IgD-negative memory B cell (primary cell): ENCODE results near the gene TCF4. TPM values are rescaled to one million over a fixed set of nuclear protein-coding genes. Genes with fewer than 3 reads are reported as not detected.

Experiments used
- H3K27ac Mint-ChIP-seq, 3 donors: one replicate each; pipeline ENCODE4 v1.8.0; 2020 to 2022; ENCODE audit warnings: mild to moderate bottlenecking in 3 of 3, mixed read lengths in 3 of 3, moderate library complexity in 1 of 3
- H3K27me3 Mint-ChIP-seq: one replicate; pipeline ENCODE4 v1.8.0; 2021; ENCODE audit warnings: mixed read lengths
- H3K36me3 Mint-ChIP-seq: one replicate; pipeline ENCODE4 v1.8.0; 2020; ENCODE audit warnings: mild to moderate bottlenecking, mixed read lengths
- H3K4me1 Mint-ChIP-seq, 3 donors: one replicate each; pipeline ENCODE4 v1.8.0; 2020 to 2022; ENCODE audit warnings: mixed read lengths in 3 of 3, mild to moderate bottlenecking in 1 of 3
- H3K4me3 Mint-ChIP-seq, 4 donors: one replicate each; pipeline ENCODE4 v1.8.0; 2020 to 2022; ENCODE audit warnings: mild to moderate bottlenecking in 4 of 4, mixed read lengths in 4 of 4, moderate library complexity in 3 of 4
- H3K9me3 Mint-ChIP-seq, 3 donors: one replicate each; pipeline ENCODE4 v1.8.0; 2020 to 2021; ENCODE audit warnings: mixed read lengths in 3 of 3, mild to moderate bottlenecking in 1 of 3
- polyA plus RNA-seq: library from polyadenylated mRNA; unstranded; fragments of 300-500 nt; fragmentation: Illumina TruSeq; gene quantifications from one replicate; pipeline ENCODE4 v1.2.3, GENCODE V29; 2021

Gene TCF4
- polyA plus RNA-seq, 1 donor from 2014 or later: 256 TPM

DNA sequence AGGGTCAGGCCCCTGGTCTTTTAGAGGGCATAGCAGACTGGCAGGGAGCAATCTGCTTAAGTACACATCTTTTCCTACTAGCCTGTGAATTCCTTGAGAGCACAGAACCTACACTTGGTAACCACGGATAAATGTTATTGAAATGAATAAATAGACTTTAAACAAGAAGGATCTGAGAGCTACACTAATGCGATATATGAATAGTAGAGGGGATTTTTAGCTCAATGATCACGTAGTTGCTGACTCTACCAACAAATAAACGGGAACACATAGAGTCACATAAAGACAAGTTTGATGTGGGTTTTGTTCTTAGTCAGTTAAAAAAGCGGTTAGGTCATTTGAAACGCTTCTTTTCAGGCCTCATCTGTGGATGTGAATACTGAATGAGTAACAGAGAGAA lies 338.4 kb downstream of the TCF4 start:
- H3K36me3 Mint-ChIP-seq: peaks cover 16% of the 10 kb centered on the region
- peaks cover 49 to 77% (median 72%) of the 10 kb centered on the region in 3 donors for H3K4me1 Mint-ChIP-seq
- H3K27ac Mint-ChIP-seq: peak overlapping the region; percentile 22 to 98 (median 89)
- peaks cover 0 to 4% (median 0%) of the 10 kb centered on the region in 3 donors for H3K9me3 Mint-ChIP-seq
- H3K27me3 Mint-ChIP-seq: no peaks in the 10 kb centered on the region
- peak overlapping the region in 2 of 4 donors; percentile 5 to 61 for H3K4me3 Mint-ChIP-seq

DNA sequence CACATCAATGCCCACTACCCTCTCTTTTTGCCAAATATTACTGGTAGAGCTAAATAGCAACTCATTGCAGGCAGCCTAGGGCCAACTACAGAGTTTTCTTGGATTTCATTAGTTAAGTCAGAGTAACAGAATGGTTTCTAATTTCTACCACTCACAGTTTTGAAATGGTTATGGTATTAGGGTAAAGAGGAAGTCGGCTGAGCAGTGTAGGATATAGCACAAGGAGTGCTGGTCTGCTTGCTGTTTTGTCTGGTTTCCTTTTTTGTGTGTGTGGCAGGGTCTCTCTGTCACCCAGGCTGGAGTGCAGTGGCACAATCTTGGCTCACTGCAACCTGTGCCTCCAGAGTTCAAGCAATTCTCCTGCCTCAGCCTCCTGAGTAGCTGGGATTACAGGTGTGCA lies 339.5 kb downstream of the TCF4 start:
- peaks cover 50 to 83% (median 74%) of the 10 kb centered on the region in 3 donors for H3K4me1 Mint-ChIP-seq
- H3K9me3 Mint-ChIP-seq: no peaks in the 10 kb centered on the region
- H3K27me3 Mint-ChIP-seq: no peaks in the 10 kb centered on the region
- H3K4me3 Mint-ChIP-seq: peak overlapping the region in 3 of 4 donors; percentile 12 to 67 (median 42)
- H3K27ac Mint-ChIP-seq: peak overlapping the region; percentile 22 to 98 (median 89)
- H3K36me3 Mint-ChIP-seq: peaks cover 6% of the 10 kb centered on the region

DNA sequence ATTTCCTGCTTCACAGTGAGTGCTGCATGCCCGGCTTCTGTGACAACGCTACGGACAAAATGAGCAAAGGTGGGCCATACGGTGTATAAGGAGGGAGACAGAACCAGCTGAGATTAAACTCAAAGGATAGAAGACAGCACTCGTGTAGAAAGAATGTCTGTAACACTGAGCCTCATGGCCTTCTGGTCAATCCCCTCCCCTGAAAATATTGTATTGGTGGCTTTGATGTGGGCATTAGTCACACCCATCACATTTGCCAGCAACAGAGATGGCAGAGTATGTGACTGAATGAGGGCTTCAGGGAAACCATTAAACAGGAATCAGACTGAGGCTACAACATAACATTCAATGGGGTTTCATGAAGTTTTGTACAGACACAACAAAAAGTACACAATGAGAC lies 341.0 kb downstream of the TCF4 start:
- Mint-ChIP-seq H3K9me3 (no peaks in the 10 kb centered on the region), H3K4me1 (peaks cover 44 to 74% (median 72%) of the 10 kb centered on the region in 3 donors), H3K4me3 (no peak overlapping the region), H3K27me3 (no peaks in the 10 kb centered on the region), H3K27ac (peak overlapping the region in 2 of 3 donors; percentile 71 to 98), H3K36me3 (peaks cover 7% of the 10 kb centered on the region)

DNA sequence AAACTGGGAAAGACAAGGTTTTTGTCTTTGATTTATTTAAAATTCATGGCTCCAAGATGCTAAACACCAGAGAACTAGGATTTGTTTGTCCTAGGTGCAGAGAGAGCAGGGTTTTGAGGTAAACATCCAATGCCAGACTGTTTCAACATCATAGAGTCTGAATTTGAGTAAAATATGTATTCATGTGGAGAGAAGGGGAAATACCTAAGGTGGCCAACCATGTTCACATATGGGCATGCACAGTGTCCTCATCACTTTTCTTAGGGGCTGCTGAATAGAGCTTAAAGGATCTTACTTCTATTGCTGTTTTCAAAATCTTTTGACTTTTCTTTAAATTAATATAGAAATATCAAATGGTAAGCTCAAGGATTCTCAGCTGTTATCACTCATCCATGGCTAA lies 341.7 kb downstream of the TCF4 start:
- no peaks in the 10 kb centered on the region for H3K9me3 Mint-ChIP-seq

DNA sequence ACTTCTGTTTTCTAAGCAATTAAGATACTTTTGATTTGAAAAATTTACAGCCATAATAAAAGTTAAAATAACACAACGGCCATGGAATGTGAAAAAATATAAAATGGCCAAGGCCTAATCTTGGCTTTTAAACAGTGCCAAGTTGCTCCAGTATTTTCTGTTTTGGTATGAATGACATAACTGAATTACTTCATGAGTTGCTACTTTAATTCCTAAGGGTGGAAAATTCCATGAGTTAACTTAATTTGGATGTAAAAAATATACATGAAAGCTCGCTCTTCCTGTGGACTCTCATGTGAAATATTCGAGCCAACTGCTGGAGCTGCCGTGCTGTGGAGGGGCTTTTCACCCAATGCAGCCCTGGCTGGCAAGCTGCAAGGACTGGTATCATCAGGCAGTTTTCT lies 342.8 kb downstream of the TCF4 start:
- Mint-ChIP-seq H3K9me3 (no peaks in the 10 kb centered on the region), H3K36me3 (peaks cover 11% of the 10 kb centered on the region), H3K27me3 (no peaks in the 10 kb centered on the region), H3K4me3 (no peak overlapping the region), H3K4me1 (peaks cover 42 to 73% (median 71%) of the 10 kb centered on the region in 3 donors), H3K27ac (peak overlapping the region in 2 of 3 donors; percentile 33 to 73)

More for the DNA sequence above, 341.7 kb downstream of the TCF4 start:
- H3K4me3 Mint-ChIP-seq: no peak overlapping the region
- H3K36me3 Mint-ChIP-seq: peaks cover 11% of the 10 kb centered on the region
- peak overlapping the region in 2 of 3 donors; percentile 44 to 77 for H3K27ac Mint-ChIP-seq
- peaks cover 42 to 73% (median 72%) of the 10 kb centered on the region in 3 donors for H3K4me1 Mint-ChIP-seq
- no peaks in the 10 kb centered on the region for H3K27me3 Mint-ChIP-seq

DNA sequence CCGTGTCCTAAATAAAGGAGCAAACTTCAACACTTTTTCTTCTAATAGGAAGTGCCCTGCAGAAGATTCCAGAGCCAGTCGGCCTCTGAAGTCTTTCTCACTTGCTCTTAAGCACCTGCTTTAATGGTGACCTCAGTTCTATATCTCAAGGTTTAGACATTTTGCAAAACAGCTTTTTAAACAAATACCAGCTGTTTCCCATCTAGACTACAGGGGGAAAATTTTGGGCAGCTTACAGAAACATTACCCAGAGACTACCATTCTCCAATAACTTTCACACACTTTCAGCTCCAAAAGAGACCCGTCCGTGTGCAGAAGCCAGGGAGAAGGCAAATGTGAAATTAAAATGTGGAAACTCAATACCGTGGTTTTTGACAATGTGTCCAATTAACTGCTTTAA lies 343.4 kb downstream of the TCF4 start:
- peak overlapping the region in 2 of 3 donors; percentile 33 to 73 for H3K27ac Mint-ChIP-seq
- peaks cover 39 to 67% (median 66%) of the 10 kb centered on the region in 3 donors for H3K4me1 Mint-ChIP-seq
- peaks cover 11% of the 10 kb centered on the region for H3K36me3 Mint-ChIP-seq
- no peak overlapping the region for H3K4me3 Mint-ChIP-seq
- no peaks in the 10 kb centered on the region for H3K9me3 Mint-ChIP-seq
- H3K27me3 Mint-ChIP-seq: no peaks in the 10 kb centered on the region

DNA sequence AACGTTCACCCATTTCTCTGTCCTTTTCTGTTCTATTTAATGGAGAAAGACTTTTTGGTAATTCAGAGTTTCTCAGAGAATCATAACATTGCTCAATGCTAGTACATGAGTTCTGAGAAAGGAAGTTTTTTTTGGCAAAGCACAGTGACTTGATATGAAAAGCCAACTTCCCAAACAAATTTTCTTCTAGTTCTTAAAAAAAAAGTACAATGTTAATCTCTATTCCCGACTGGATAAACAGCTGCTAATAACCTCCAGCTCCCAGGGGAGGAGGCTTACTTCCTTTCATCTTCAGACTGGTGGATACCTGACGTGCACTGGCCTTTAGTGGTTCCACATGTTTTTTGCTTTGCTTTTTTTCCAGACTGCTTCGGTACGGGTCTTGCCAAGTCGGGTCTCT lies 344.1 kb downstream of the TCF4 start:
- Mint-ChIP-seq H3K36me3 (peaks cover 11% of the 10 kb centered on the region), H3K4me3 (no peak overlapping the region), H3K9me3 (no peaks in the 10 kb centered on the region), H3K4me1 (peaks cover 34 to 61% (median 59%) of the 10 kb centered on the region in 3 donors), H3K27ac (peak overlapping the region in 2 of 3 donors; percentile 69 to 73), H3K27me3 (no peaks in the 10 kb centered on the region)

DNA sequence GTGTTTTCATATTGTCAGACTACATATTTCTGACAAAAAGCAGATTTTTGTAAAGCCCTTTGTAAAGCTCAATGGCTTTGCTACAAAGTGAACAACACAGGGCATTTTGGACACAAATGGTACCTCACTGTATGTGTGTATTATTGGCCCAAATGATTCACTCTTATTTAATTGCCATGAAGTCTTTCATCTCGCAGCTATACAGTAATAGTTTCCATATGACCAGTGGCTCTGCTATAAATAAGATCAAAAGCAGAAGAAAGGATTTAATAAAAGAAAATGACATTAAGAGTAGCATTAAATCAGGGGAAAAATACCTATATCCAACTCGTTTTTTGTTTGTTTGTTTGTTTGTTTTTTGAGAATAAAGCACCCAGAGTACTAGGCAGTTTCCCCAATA lies 344.7 kb downstream of the TCF4 start:
- H3K27ac Mint-ChIP-seq: peak overlapping the region; percentile 3 to 83 (median 73)
- peaks cover 32 to 60% (median 59%) of the 10 kb centered on the region in 3 donors for H3K4me1 Mint-ChIP-seq
- H3K36me3 Mint-ChIP-seq: peaks cover 11% of the 10 kb centered on the region
- H3K27me3 Mint-ChIP-seq: no peaks in the 10 kb centered on the region
- H3K9me3 Mint-ChIP-seq: no peaks in the 10 kb centered on the region
- no peak overlapping the region for H3K4me3 Mint-ChIP-seq

DNA sequence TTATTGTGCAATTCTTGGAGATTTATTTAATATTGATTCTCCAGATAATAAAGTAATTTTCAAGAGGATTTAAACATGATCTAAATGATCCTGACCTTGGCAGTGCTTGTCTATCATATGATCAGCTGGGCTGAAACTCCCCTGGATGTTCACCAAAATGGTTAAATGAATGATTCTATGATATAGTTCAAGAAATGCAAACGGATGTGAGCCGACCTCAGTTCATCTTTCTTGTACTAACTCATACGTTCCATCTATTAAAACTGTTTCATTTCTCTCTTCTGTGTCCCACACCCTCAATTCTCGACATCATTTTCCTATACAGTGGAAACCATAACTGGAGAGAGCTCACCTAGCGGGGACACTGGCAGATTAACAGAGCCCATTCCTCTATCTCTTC lies 347.0 kb downstream of the TCF4 start:
- Mint-ChIP-seq H3K36me3 (peaks cover 6% of the 10 kb centered on the region), H3K4me3 (no peak overlapping the region), H3K9me3 (no peaks in the 10 kb centered on the region), H3K27ac (peak overlapping the region; percentile 49 to 88 (median 84)), H3K4me1 (peaks cover 28 to 57% (median 53%) of the 10 kb centered on the region in 3 donors), H3K27me3 (no peaks in the 10 kb centered on the region)

DNA sequence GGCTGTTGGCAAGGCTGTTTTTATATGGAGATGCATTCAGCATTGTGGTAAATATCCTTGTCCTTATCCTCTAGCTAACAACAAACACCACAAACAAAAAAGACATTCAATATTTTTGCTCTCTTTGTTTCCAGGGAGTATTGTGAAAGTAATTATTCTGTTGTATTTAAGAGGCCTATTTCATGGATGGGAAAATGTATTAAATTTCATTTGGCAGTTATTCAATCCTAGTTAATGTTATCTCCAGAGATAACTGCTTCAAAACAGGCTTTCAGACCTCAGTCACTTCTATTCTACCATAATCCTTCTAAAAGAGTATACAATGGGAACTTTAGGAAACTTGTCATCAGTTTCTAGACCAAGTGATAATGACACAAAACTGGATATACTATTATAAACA lies 348.3 kb downstream of the TCF4 start:
- Mint-ChIP-seq H3K9me3 (no peaks in the 10 kb centered on the region), H3K36me3 (peaks cover 6% of the 10 kb centered on the region), H3K4me1 (peaks cover 37 to 56% (median 52%) of the 10 kb centered on the region in 3 donors), H3K4me3 (no peak overlapping the region), H3K27ac (peak overlapping the region in 2 of 3 donors; percentile 48 to 88), H3K27me3 (no peaks in the 10 kb centered on the region)

DNA sequence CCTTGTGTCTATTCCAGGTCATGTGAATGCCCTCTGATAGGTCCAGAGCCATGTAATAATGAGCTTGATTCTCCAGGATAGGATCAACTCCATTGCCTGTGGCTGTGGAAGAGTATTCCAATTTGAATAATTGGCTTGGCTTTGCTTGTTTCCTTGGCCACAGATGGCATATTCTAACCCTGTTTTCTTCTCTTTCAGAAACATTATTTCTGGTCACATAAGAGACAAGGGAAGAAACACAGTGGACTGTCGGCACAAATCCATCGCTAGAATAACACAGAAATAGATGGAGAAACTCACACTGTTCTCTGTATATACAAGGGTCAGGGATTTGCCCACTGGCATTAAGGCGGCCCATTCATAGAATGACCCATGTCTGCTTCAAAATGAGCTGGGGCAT lies 350.3 kb downstream of the TCF4 start:
- Mint-ChIP-seq H3K9me3 (no peaks in the 10 kb centered on the region), H3K27ac (peak overlapping the region in 1 of 3 donors; percentile 2), H3K4me3 (no peak overlapping the region), H3K27me3 (no peaks in the 10 kb centered on the region), H3K4me1 (peaks cover 35 to 50% (median 44%) of the 10 kb centered on the region in 3 donors), H3K36me3 (peaks cover 6% of the 10 kb centered on the region)

DNA sequence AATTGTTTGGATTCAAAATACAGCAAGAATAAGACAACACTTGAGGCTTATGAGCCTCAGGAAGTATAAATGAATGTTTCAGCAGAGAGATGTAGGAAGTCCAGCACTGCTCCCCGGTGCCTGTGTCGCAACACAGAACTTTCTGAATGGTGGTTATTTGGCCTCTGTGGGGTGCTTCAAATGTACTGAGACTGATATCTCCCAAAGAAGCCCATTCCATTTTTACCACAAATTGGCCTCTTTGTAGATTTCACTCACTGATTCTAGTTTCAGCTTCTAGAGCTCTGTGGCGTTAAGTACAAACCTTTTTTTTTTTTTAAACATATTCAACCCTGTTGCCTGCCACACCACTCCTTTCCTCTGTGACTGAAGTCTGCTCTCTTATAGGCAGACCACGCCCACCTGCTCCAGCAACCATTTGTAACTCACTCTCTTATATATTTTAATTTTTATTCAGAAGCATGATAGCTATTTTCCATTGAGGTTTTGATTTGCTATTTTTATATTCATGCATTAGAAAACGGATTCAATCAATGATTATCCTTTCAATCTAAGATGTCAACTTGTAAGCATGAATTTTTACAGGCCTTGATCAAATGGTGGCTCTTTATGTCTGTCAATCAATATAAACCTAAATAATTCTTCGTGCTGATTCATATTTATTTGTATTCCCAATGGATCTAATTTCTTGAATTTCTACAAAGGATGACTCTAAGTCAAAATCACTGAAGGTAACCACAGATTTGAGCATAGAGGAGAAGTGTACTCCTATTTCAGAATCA lies 351.7 kb downstream of the TCF4 start:
- peak overlapping the region; percentile 31 to 76 (median 54) for H3K27ac Mint-ChIP-seq
- H3K4me3 Mint-ChIP-seq: peak overlapping the region in 1 of 4 donors; percentile 27
- no peaks in the 10 kb centered on the region for H3K9me3 Mint-ChIP-seq
- H3K36me3 Mint-ChIP-seq: peaks cover 1% of the 10 kb centered on the region
- H3K27me3 Mint-ChIP-seq: no peaks in the 10 kb centered on the region
- peaks cover 27 to 41% (median 40%) of the 10 kb centered on the region in 3 donors for H3K4me1 Mint-ChIP-seq

DNA sequence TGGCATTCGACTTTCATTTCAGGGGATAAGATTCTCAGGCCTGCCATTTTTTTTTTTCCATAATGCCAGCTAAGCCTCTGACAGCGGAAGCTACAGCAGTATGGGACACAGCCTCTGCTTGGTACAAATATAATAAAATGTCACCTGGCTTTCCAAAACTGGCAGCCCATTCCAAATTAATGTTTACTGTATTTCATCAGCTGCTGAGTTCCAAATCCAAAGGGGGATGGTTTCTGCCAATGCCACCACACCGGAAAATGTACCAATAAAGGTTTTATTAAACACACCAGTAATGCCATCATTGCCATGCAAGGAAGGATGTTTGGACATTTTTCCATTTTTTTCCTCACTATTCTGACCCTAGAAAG lies 352.9 kb downstream of the TCF4 start:
- no peak overlapping the region for H3K4me3 Mint-ChIP-seq

DNA sequence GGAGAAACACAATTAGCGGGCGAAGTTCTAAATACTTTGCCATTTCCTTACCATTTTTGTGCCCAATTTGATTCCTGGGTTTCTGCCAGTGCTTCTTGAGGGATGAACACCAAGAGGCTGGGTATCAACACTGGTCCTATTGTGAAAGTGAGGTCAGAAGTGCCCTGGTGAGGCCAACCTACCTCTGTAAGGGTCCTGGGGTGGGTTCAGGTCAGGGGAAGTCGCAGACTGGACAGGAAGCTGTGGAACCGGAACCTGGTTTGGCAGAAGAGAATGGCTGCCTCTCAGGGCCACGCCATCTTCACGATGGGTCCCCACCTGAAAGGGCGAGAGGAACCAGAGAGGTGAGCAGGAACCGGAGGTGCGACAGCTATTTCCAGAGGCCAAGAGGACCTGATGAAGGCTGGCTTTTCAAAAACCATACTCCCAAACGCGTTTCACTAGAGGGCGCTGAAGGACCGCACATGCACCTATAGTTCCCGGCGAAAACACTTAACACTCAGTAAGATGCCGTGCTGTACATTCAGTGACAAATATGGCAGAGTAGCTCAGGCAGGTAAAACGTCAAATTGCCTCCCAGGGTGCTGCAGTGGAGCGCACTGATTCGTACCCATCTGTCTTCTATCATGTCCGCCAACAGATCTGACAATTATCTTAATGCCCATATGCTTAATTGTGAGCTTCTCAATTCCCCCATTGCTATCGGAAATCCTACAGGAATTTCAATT lies 353.5 kb downstream of the TCF4 start:
- H3K4me1 Mint-ChIP-seq: peaks cover 18 to 31% (median 29%) of the 10 kb centered on the region in 3 donors
- H3K4me3 Mint-ChIP-seq: no peak overlapping the region
- no peaks in the 10 kb centered on the region for H3K27me3 Mint-ChIP-seq
- H3K27ac Mint-ChIP-seq: peak overlapping the region; percentile 2 to 85 (median 57)
- H3K36me3 Mint-ChIP-seq: peaks cover 1% of the 10 kb centered on the region
- no peaks in the 10 kb centered on the region for H3K9me3 Mint-ChIP-seq

More for the DNA sequence above, 352.9 kb downstream of the TCF4 start:
- Mint-ChIP-seq H3K4me1 (peaks cover 18 to 31% (median 29%) of the 10 kb centered on the region in 3 donors), H3K27ac (peak overlapping the region; percentile 2 to 86 (median 75)), H3K27me3 (no peaks in the 10 kb centered on the region), H3K36me3 (peaks cover 1% of the 10 kb centered on the region), H3K9me3 (no peaks in the 10 kb centered on the region)

DNA sequence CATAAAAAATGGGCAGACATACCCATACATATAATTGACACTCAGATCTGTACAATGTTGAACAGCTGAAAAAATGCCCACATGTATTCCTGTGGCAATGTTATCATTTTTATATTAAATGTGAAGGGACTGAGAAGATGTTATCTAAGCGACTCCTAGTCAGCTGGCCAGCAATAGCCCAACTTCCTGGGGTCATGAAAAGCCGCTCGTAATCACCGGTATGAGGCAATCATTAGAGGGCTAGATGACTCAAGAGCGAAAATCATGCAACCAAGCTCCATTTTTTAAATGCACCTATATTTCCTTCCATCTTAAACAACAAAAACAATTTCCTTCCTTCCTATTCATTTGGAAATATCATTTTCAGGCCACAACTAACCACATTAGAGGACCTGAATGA lies 354.1 kb downstream of the TCF4 start:
- H3K36me3 Mint-ChIP-seq: peaks cover 2% of the 10 kb centered on the region
- H3K9me3 Mint-ChIP-seq: no peaks in the 10 kb centered on the region
- peak overlapping the region in 2 of 3 donors; percentile 43 to 85 for H3K27ac Mint-ChIP-seq
- peaks cover 18 to 31% (median 29%) of the 10 kb centered on the region in 3 donors for H3K4me1 Mint-ChIP-seq
- no peaks in the 10 kb centered on the region for H3K27me3 Mint-ChIP-seq
- H3K4me3 Mint-ChIP-seq: no peak overlapping the region
